ENCODE measurements around the gene PRR19.

PRR19 gene

DNA sequence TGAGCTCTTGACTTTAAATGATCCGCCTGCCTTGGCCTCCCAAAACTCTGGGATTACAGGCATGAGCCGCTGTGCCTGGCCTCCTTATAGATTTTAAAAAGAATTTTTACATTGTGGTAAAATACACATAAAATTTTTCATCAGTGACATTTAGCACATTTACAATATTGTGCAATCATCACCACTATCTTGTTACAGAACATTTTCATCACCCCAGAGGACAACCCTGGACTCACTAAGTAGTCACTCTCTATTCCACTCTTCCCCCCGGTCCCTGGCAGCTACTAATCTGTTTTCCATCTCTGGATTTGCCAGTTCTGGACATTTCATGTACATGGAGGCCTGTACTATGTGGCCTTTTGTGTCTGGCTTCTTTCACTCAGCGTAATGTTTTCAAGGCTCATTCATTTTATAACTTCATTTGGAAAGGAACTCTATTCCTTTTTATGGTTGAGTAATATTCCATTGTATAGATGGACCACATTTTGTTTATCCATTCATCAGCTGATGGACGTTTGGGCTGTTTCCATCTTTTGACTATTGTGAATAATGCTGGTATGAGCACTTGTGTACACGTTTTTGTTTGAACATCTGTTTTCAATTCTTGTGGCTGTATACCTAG is 43.4 kb downstream of the PRR19 start:
- H3K4me3 ChIP-seq (ENCODE audit: low read depth in 1 of 2, low read length in 1 of 2) = no peak overlapping the region
- H3K4me1 ChIP-seq (ENCODE audit: control insufficient read depth in 1 of 2, insufficient read depth in 1 of 2, low read depth in 1 of 2, low read length in 1 of 2) = peaks cover 9 to 10% of the 10 kb centered on the region in 2 experiments
- TF ChIP-seq CTCF (IDR thresholded peaks at IDR 0.05) = no peak
- H3K27ac ChIP-seq = no peak overlapping the region
- H3K36me3 ChIP-seq = no peaks in the 10 kb centered on the region
- no peaks in the 10 kb centered on the region for H3K9me3 ChIP-seq
- no peaks in the 10 kb centered on the region for H3K27me3 ChIP-seq

DNA sequence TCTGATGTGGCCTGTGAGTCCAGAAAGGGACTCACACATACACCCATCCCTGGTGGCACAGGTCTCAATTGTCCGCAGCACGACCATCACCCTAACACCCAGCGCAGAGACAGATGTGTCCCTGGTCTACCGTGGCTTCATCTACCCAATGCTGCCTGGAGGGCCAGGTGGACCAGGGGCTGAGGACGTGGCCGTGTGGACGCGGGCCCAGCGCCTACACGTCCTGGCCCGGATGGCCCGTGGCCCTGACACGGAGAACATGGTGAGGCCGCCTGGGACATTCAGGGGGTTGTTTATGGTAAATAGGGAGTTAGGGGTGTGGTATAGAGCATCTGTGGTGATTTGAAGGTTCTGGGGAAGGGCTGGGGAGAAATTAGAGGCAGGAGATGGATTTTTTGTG is 46.3 kb downstream of the PRR19 start:
- no peak for TF ChIP-seq CTCF (IDR thresholded peaks at IDR 0.05)
- H3K4me3 ChIP-seq (ENCODE audit: low read depth in 1 of 2, low read length in 1 of 2) = no peak overlapping the region

DNA sequence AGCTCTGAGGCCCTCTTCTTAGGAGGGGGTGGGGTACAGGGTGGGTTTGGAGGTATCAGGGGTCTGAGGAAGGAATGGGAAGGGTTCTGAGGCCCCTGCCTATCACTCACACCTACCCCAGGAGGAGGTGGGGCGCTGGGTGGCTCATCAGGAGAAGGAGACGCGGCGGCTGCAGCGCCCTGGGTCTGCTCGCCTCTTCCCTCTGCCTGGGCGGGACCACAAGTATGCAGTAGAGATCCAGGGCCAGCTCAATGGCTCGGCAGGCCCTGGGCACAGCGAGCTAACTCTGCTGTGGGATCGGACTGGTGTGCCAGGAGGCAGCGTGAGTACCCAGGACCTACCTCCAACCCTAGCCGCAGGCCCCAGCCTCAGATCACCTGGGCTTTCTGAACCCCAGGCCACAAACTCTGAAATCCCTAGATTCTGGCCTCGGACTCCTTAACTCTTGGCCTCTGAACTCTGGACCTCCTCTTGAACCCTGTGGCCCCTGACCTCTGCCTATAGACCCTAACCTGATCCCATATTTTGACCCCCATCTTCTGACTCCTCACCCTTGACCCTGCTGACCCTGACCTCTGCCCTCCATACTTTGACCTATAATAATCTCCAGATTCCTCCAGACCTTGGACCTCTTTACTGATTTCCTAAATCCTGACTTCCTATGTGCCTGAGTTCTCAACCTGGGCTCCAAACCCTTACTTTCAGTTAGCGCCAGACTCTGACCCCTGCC is 47.6 kb downstream of the PRR19 start:
- Histone ChIP-seq H3K4me1 (ENCODE audit: control insufficient read depth in 1 of 2, insufficient read depth in 1 of 2, low read depth in 1 of 2, low read length in 1 of 2) (peaks cover 9 to 10% of the 10 kb centered on the region in 2 experiments), H3K9me3 (no peaks in the 10 kb centered on the region), H3K4me3 (ENCODE audit: low read depth in 1 of 2, low read length in 1 of 2) (no peak overlapping the region), H3K27me3 (no peaks in the 10 kb centered on the region), H3K27ac (no peak overlapping the region), H3K36me3 (peaks cover 5% of the 10 kb centered on the region)
- no peak for TF ChIP-seq CTCF (IDR thresholded peaks at IDR 0.05)

More for the DNA sequence above, 46.3 kb downstream of the PRR19 start:
- no peaks in the 10 kb centered on the region for H3K9me3 ChIP-seq
- peaks cover 9 to 10% of the 10 kb centered on the region in 2 experiments for H3K4me1 ChIP-seq (ENCODE audit: control insufficient read depth in 1 of 2, insufficient read depth in 1 of 2, low read depth in 1 of 2, low read length in 1 of 2)
- H3K27ac ChIP-seq = no peak overlapping the region
- no peaks in the 10 kb centered on the region for H3K27me3 ChIP-seq
- H3K36me3 ChIP-seq = peaks cover under 1% of the 10 kb centered on the region

GRCh38 chr19:42350417-42350816 is 48.5 kb downstream of the PRR19 start:
- H3K4me3 ChIP-seq (ENCODE audit: low read depth in 1 of 2, low read length in 1 of 2) = no peak overlapping the region
- no peak overlapping the region for H3K27ac ChIP-seq
- TF ChIP-seq CTCF (IDR thresholded peaks at IDR 0.05) = no peak
- peaks cover 5% of the 10 kb centered on the region for H3K36me3 ChIP-seq
- H3K9me3 ChIP-seq = no peaks in the 10 kb centered on the region
- H3K4me1 ChIP-seq (ENCODE audit: control insufficient read depth in 1 of 2, insufficient read depth in 1 of 2, low read depth in 1 of 2, low read length in 1 of 2) = peaks cover 9 to 10% of the 10 kb centered on the region in 2 experiments
- H3K27me3 ChIP-seq = no peaks in the 10 kb centered on the region

- no peak overlapping the region for H3K27ac ChIP-seq
- no peaks in the 10 kb centered on the region for H3K9me3 ChIP-seq
- peaks cover 9 to 10% of the 10 kb centered on the region in 2 experiments for H3K4me1 ChIP-seq (ENCODE audit: control insufficient read depth in 1 of 2, insufficient read depth in 1 of 2, low read depth in 1 of 2, low read length in 1 of 2)
- TF ChIP-seq CTCF (IDR thresholded peaks at IDR 0.05) = no peak
- no peaks in the 10 kb centered on the region for H3K27me3 ChIP-seq
- no peak overlapping the region for H3K4me3 ChIP-seq (ENCODE audit: low read depth in 1 of 2, low read length in 1 of 2)
- H3K36me3 ChIP-seq = peaks cover 5% of the 10 kb centered on the region
Measured at GRCh38 chr19:42351079-42351735, 49.3 kb downstream of the PRR19 start.
